ENCODE data around the gene UTP4.

UTP4 gene

GRCh38 chr16:69130461-69130860, 2.0 kb upstream of the UTP4 start:
- no CpG with 5 or more reads among the region's 6 CpGs for WGBS, 2 donors (ENCODE audit: extremely low coverage in 2 of 2, insufficient read length in 2 of 2, insufficient replicate concordance in 1 of 2)
- H3K23ac ChIP-seq (ENCODE audit: low read depth, low read length, poor library complexity) = no peak overlapping the region

GRCh38 chr16:69131167-69131838, 1.1 kb upstream of the UTP4 start:
- H2BK15ac ChIP-seq (ENCODE audit: low read length) = peak overlapping the region; percentile 62
- H4K91ac ChIP-seq (ENCODE audit: low read depth, low read length, poor library complexity) = no peak overlapping the region
- H2BK5ac ChIP-seq (ENCODE audit: low read length) = peak overlapping the region; percentile 91
- no peaks in the 10 kb centered on the region for H3K9me3 ChIP-seq (replicated peaks in 1 of 2; ENCODE audit: control insufficient read depth in 2 of 2, insufficient read depth in 1 of 2, low read depth in 1 of 2, low read length in 2 of 2)
- peak overlapping the region; percentile 86 to 99 for H3K4me3 ChIP-seq (ENCODE audit: low read length in 2 of 2)
- no peak overlapping the region for H3K4ac ChIP-seq (ENCODE audit: low read length)
- H3K36me3 ChIP-seq (replicated peaks in 1 of 2; ENCODE audit: control insufficient read depth in 2 of 2, insufficient read depth in 2 of 2, low read length in 2 of 2) = peaks cover 2 to 71% of the 10 kb centered on the region in 2 donors
- H3K18ac ChIP-seq (ENCODE audit: low read length) = peak overlapping the region; percentile 99
- H3K27ac ChIP-seq (replicated peaks; ENCODE audit: low read length) = peak overlapping the region; percentile 98
- DNase-seq (ENCODE audit: low spot score) = peak; percentile 21
- H2AFZ ChIP-seq (ENCODE audit: low read length) = peak overlapping the region; percentile 85
- H4K8ac ChIP-seq (ENCODE audit: low read depth, low read length) = no peak overlapping the region
- H3K9ac ChIP-seq (ENCODE audit: low read depth, low read length, poor library complexity) = peak overlapping the region; percentile 97
- peak overlapping the region; percentile 84 for H3K14ac ChIP-seq (ENCODE audit: low read length)
- H3K27me3 ChIP-seq (ENCODE audit: control insufficient read depth in 3 of 3, insufficient read depth in 3 of 3, low read depth in 1 of 3, low read length in 3 of 3) = no peaks in the 10 kb centered on the region
- no peak overlapping the region for H2BK12ac ChIP-seq (ENCODE audit: low read length)
- H3K4me1 ChIP-seq (ENCODE audit: control insufficient read depth in 2 of 2, insufficient read depth in 1 of 2, low read depth in 1 of 2, low read length in 2 of 2) = peaks cover 0 to 9% of the 10 kb centered on the region in 2 donors
- peak overlapping the region; percentile 54 for H3K4me2 ChIP-seq (ENCODE audit: insufficient read depth, low read length, poor library complexity, severe bottlenecking)
- H2AK5ac ChIP-seq (ENCODE audit: low read depth, low read length) = peak overlapping the region; percentile 56
- H3K79me1 ChIP-seq (ENCODE audit: low read depth, low read length) = peaks cover 12% of the 10 kb centered on the region
- WGBS, 2 donors (ENCODE audit: extremely low coverage in 2 of 2, insufficient read length in 2 of 2, insufficient replicate concordance in 1 of 2) = no CpG with 5 or more reads among the region's 15 CpGs
- no peak overlapping the region for H3K23ac ChIP-seq (ENCODE audit: low read depth, low read length, poor library complexity)
- peak overlapping the region; percentile 49 for H2BK120ac ChIP-seq (ENCODE audit: low read depth, low read length)

More at GRCh38 chr16:69130461-69130860, 2.0 kb upstream of the UTP4 start:
- H3K14ac ChIP-seq (ENCODE audit: low read length) = no peak overlapping the region
- no peak overlapping the region for H3K4me2 ChIP-seq (ENCODE audit: insufficient read depth, low read length, poor library complexity, severe bottlenecking)
- H3K9ac ChIP-seq (ENCODE audit: low read depth, low read length, poor library complexity) = no peak overlapping the region
- DNase-seq (ENCODE audit: low spot score) = no peak
- H2AK5ac ChIP-seq (ENCODE audit: low read depth, low read length) = no peak overlapping the region
- no peak overlapping the region for H4K8ac ChIP-seq (ENCODE audit: low read depth, low read length)
- H2BK15ac ChIP-seq (ENCODE audit: low read length) = no peak overlapping the region
- H3K4me3 ChIP-seq (ENCODE audit: low read length in 2 of 2) = peak overlapping the region in 1 of 2 donors; percentile 99
- H2BK120ac ChIP-seq (ENCODE audit: low read depth, low read length) = no peak overlapping the region
- peaks cover 2 to 71% of the 10 kb centered on the region in 2 donors for H3K36me3 ChIP-seq (replicated peaks in 1 of 2; ENCODE audit: control insufficient read depth in 2 of 2, insufficient read depth in 2 of 2, low read length in 2 of 2)
- H3K27ac ChIP-seq (replicated peaks; ENCODE audit: low read length) = no peak overlapping the region
- H2AFZ ChIP-seq (ENCODE audit: low read length) = no peak overlapping the region
- no peak overlapping the region for H2BK12ac ChIP-seq (ENCODE audit: low read length)
- peaks cover 12% of the 10 kb centered on the region for H3K79me1 ChIP-seq (ENCODE audit: low read depth, low read length)
- no peak overlapping the region for H3K18ac ChIP-seq (ENCODE audit: low read length)
- no peak overlapping the region for H2BK5ac ChIP-seq (ENCODE audit: low read length)
- H3K4ac ChIP-seq (ENCODE audit: low read length) = no peak overlapping the region
- peaks cover 0 to 9% of the 10 kb centered on the region in 2 donors for H3K4me1 ChIP-seq (ENCODE audit: control insufficient read depth in 2 of 2, insufficient read depth in 1 of 2, low read depth in 1 of 2, low read length in 2 of 2)
- no peaks in the 10 kb centered on the region for H3K9me3 ChIP-seq (replicated peaks in 1 of 2; ENCODE audit: control insufficient read depth in 2 of 2, insufficient read depth in 1 of 2, low read depth in 1 of 2, low read length in 2 of 2)
- no peak overlapping the region for H4K91ac ChIP-seq (ENCODE audit: low read depth, low read length, poor library complexity)
- no peaks in the 10 kb centered on the region for H3K27me3 ChIP-seq (ENCODE audit: control insufficient read depth in 3 of 3, insufficient read depth in 3 of 3, low read depth in 1 of 3, low read length in 3 of 3)

- Histone ChIP-seq H3K23ac (ENCODE audit: low read depth, low read length, poor library complexity) (peak overlapping the region; percentile 96), H2BK15ac (ENCODE audit: low read length) (peak overlapping the region; percentile 62), H2AK5ac (ENCODE audit: low read depth, low read length) (peak overlapping the region; percentile 71), H3K14ac (ENCODE audit: low read length) (peak overlapping the region; percentile 84), H2BK120ac (ENCODE audit: low read depth, low read length) (peak overlapping the region; percentile 49), H3K27ac (replicated peaks; ENCODE audit: low read length) (peak overlapping the region; percentile 98), H2BK12ac (ENCODE audit: low read length) (no peak overlapping the region), H3K9ac (ENCODE audit: low read depth, low read length, poor library complexity) (peak overlapping the region; percentile 97), H3K18ac (ENCODE audit: low read length) (peak overlapping the region; percentile 99), H3K27me3 (ENCODE audit: control insufficient read depth in 3 of 3, insufficient read depth in 3 of 3, low read depth in 1 of 3, low read length in 3 of 3) (no peaks in the 10 kb centered on the region), H4K8ac (ENCODE audit: low read depth, low read length) (peak overlapping the region; percentile 87), H3K4ac (ENCODE audit: low read length) (no peak overlapping the region), H3K4me3 (ENCODE audit: low read length in 2 of 2) (peak overlapping the region; percentile 95 to 99), H2BK5ac (ENCODE audit: low read length) (peak overlapping the region; percentile 91), H2AFZ (ENCODE audit: low read length) (peak overlapping the region; percentile 98), H3K4me2 (ENCODE audit: insufficient read depth, low read length, poor library complexity, severe bottlenecking) (peak overlapping the region; percentile 54), H3K79me1 (ENCODE audit: low read depth, low read length) (peaks cover 9% of the 10 kb centered on the region), H3K4me1 (ENCODE audit: control insufficient read depth in 2 of 2, insufficient read depth in 1 of 2, low read depth in 1 of 2, low read length in 2 of 2) (peaks cover 0 to 9% of the 10 kb centered on the region in 2 donors), H3K9me3 (replicated peaks in 1 of 2; ENCODE audit: control insufficient read depth in 2 of 2, insufficient read depth in 1 of 2, low read depth in 1 of 2, low read length in 2 of 2) (no peaks in the 10 kb centered on the region), H4K91ac (ENCODE audit: low read depth, low read length, poor library complexity) (peak overlapping the region; percentile 86), H3K36me3 (replicated peaks in 1 of 2; ENCODE audit: control insufficient read depth in 2 of 2, insufficient read depth in 2 of 2, low read length in 2 of 2) (peaks cover 6 to 72% of the 10 kb centered on the region in 2 donors)
- WGBS, 2 donors (ENCODE audit: extremely low coverage in 2 of 2, insufficient read length in 2 of 2, insufficient replicate concordance in 1 of 2) = no CpG with 5 or more reads among the region's 53 CpGs
- DNase-seq (ENCODE audit: low spot score) = peak; percentile 81
Measured at GRCh38 chr16:69131839-69132423, 518 bp upstream of the UTP4 start.

GRCh38 chr16:69133373-69133954, 1.0 kb downstream of the UTP4 start:
- H2BK120ac ChIP-seq (ENCODE audit: low read depth, low read length) = no peak overlapping the region
- no peak for DNase-seq (ENCODE audit: low spot score)
- no peak overlapping the region for H2BK5ac ChIP-seq (ENCODE audit: low read length)
- H4K91ac ChIP-seq (ENCODE audit: low read depth, low read length, poor library complexity) = no peak overlapping the region
- no peak overlapping the region for H3K18ac ChIP-seq (ENCODE audit: low read length)
- H3K23ac ChIP-seq (ENCODE audit: low read depth, low read length, poor library complexity) = no peak overlapping the region
- no peak overlapping the region for H3K27ac ChIP-seq (replicated peaks; ENCODE audit: low read length)
- peaks cover 12 to 76% of the 10 kb centered on the region in 2 donors for H3K36me3 ChIP-seq (replicated peaks in 1 of 2; ENCODE audit: control insufficient read depth in 2 of 2, insufficient read depth in 2 of 2, low read length in 2 of 2)
- peaks cover 7% of the 10 kb centered on the region for H3K79me1 ChIP-seq (ENCODE audit: low read depth, low read length)
- H3K27me3 ChIP-seq (ENCODE audit: control insufficient read depth in 3 of 3, insufficient read depth in 3 of 3, low read depth in 1 of 3, low read length in 3 of 3) = no peaks in the 10 kb centered on the region
- no peak overlapping the region for H2AK5ac ChIP-seq (ENCODE audit: low read depth, low read length)
- H2BK12ac ChIP-seq (ENCODE audit: low read length) = no peak overlapping the region
- H3K14ac ChIP-seq (ENCODE audit: low read length) = no peak overlapping the region
- peak overlapping the region; percentile 95 to 99 for H3K4me3 ChIP-seq (ENCODE audit: low read length in 2 of 2)
- no CpG with 5 or more reads among the region's 5 CpGs for WGBS, 2 donors (ENCODE audit: extremely low coverage in 2 of 2, insufficient read length in 2 of 2, insufficient replicate concordance in 1 of 2)
- no peak overlapping the region for H3K4ac ChIP-seq (ENCODE audit: low read length)
- peak overlapping the region; percentile 59 for H3K4me2 ChIP-seq (ENCODE audit: insufficient read depth, low read length, poor library complexity, severe bottlenecking)
- H3K9ac ChIP-seq (ENCODE audit: low read depth, low read length, poor library complexity) = no peak overlapping the region
- peaks cover 0 to 9% of the 10 kb centered on the region in 2 donors for H3K4me1 ChIP-seq (ENCODE audit: control insufficient read depth in 2 of 2, insufficient read depth in 1 of 2, low read depth in 1 of 2, low read length in 2 of 2)
- H2AFZ ChIP-seq (ENCODE audit: low read length) = no peak overlapping the region
- H2BK15ac ChIP-seq (ENCODE audit: low read length) = no peak overlapping the region
- no peak overlapping the region for H4K8ac ChIP-seq (ENCODE audit: low read depth, low read length)
- no peaks in the 10 kb centered on the region for H3K9me3 ChIP-seq (replicated peaks in 1 of 2; ENCODE audit: control insufficient read depth in 2 of 2, insufficient read depth in 1 of 2, low read depth in 1 of 2, low read length in 2 of 2)

Measured in neuronal stem cell (in vitro differentiated cells).